Smooth muscle cell of the pulmonary artery (primary cell): Measurements from ENCODE around the gene CBLC. TPM values are rescaled to one million over a fixed set of nuclear protein-coding genes. Genes with fewer than 3 reads are reported as not detected.

Experiments
- total RNA-seq: library from RNA; depleted of rRNA; stranded (reverse); fragments of >200 nt; gene quantifications from 2 replicates; pipeline ENCODE4 v1.2.3, GENCODE V29; 2014

CBLC gene
- 0.07 TPM in 1 of 2 replicates, not detected in the other for total RNA-seq

GRCh38 chr19:44777715-44778347 is at the start of gene CBLC:
Gene CBLC (plus strand): TSS chr19:44777890. CDS start chr19:44777932, 42 bp downstream.

GRCh38 chr19:44748426-44749254 is 29.1 kb upstream of the CBLC start, which contains the start of gene BCL3:
Gene BCL3 (plus strand): TSS chr19:44748708. CDS start chr19:44748791, 83 bp downstream.

GRCh38 chr19:44808463-44809371 is 31.0 kb downstream of the CBLC start, which contains the start of gene BCAM:
Gene BCAM (plus strand): TSS chr19:44809103. CDS start chr19:44809125, 22 bp downstream.

GRCh38 chr19:44845612-44846454 is 68.1 kb downstream of the CBLC start, which contains the start of gene NECTIN2:
Gene NECTIN2 (plus strand): TSS chr19:44846297. CDS start chr19:44846526, 229 bp downstream.

Other genes with a start within 250 kb of the CBLC start
- gene CEACAM20, start 248.2 kb upstream of the CBLC start, total RNA-seq = not detected in 2 replicates
- gene IGSF23, start 164.3 kb upstream of the CBLC start, total RNA-seq = not detected in 2 replicates
- 87.3 and 136 TPM in 2 replicates for gene PVR, start 134.0 kb upstream of the CBLC start, total RNA-seq
- gene CEACAM19, start 106.4 kb upstream of the CBLC start, total RNA-seq = 3.8 and 5.6 TPM in 2 replicates
- not detected in 2 replicates for gene CEACAM16, start 78.7 kb upstream of the CBLC start, total RNA-seq
- 17.3 and 18.8 TPM in 2 replicates for gene BCL3, start 29.2 kb upstream of the CBLC start, total RNA-seq
- 25.3 and 34.6 TPM in 2 replicates for gene BCAM, start 31.2 kb downstream of the CBLC start, total RNA-seq
- gene NECTIN2, start 68.4 kb downstream of the CBLC start, total RNA-seq = 85.9 and 97.6 TPM in 2 replicates
- 32.3 and 45.9 TPM in 2 replicates for gene TOMM40, start 113.4 kb downstream of the CBLC start, total RNA-seq
- gene APOE, start 127.9 kb downstream of the CBLC start, total RNA-seq = 2.0 and 165 TPM in 2 replicates
- 2.4 TPM in 1 of 2 replicates, not detected in the other for gene APOC1, start 136.7 kb downstream of the CBLC start, total RNA-seq
- not detected in 2 replicates for gene APOC4, start 164.3 kb downstream of the CBLC start, total RNA-seq
- gene APOC2, start 168.2 kb downstream of the CBLC start, total RNA-seq = not detected in 2 replicates
- 52.5 and 95.7 TPM in 2 replicates for gene CLPTM1, start 177.5 kb downstream of the CBLC start, total RNA-seq
- gene RELB, start 223.6 kb downstream of the CBLC start, total RNA-seq = 6.1 and 16.4 TPM in 2 replicates